ENCODE results near the gene CP.

- TF ChIP-seq CTCF (IDR thresholded peaks at IDR 0.05), result no peak
- no peak for TF ChIP-seq POLR2A (IDR thresholded peaks at IDR 0.05)
Observed at GRCh38 chr3:149152420-149152819, 69.2 kb downstream of the CP start.
